ENCODE measurements around the gene CDH1. TPM values are rescaled to one million over a fixed set of nuclear protein-coding genes. Genes with fewer than 3 reads are reported as not detected.
"Not testable (repeated sequence)": the region's sequence is repeated elsewhere in the genome, so short reads cannot be mapped to it uniquely, and the experiment has no call there.

CDH1 gene
- total RNA-seq, 1 donor from 2014 or later: 219 TPM

DNA sequence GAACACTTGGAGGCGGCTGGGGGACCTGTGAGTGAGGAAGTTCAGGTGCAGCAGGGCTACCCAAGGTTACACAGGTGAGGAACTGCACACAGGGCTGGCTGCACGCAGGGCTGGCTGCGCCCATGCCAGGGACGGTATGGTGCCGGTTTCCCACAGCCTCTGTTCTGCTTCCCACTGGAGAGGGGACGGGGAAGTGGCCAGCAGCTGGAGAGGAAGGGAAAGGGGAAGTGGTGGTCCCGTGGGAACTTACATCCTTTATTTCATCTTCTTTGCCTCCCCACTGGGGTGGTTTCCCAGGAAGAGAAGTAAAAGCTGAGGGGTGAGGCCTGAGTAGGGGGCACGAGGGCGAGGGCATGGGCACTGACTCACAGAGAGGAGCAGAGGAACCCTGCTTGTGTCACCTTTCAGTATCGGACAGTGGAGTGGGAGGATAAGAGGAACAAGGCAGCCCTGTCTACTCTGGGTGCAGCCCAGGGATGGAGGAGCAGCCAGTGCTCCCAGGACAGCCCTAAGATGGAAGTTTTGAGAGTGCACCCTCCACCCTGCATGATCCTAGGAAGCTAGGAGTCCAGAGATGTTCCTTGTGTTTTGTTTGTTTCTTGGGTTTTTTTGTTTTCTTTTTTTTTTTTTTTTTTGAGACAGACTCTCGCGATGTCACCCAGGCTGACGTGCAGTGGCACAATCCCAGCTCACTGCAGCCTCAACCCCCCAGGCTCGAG, 25.5 kb upstream of the CDH1 start:
- Mint-ChIP-seq H3K4me1 (peaks cover 5% of the 10 kb centered on the region), H3K27ac (no peak overlapping the region), H3K4me3 (no peak overlapping the region), H3K27me3 (ENCODE audit: low read depth) (no peaks in the 10 kb centered on the region), H3K9me3 (no peaks in the 10 kb centered on the region), H3K36me3 (no peaks in the 10 kb centered on the region)
- DNase-seq (ENCODE audit: low spot score in 2 of 2, unreplicated experiment in 2 of 2): no peak
- TF ChIP-seq, protein P1, sequence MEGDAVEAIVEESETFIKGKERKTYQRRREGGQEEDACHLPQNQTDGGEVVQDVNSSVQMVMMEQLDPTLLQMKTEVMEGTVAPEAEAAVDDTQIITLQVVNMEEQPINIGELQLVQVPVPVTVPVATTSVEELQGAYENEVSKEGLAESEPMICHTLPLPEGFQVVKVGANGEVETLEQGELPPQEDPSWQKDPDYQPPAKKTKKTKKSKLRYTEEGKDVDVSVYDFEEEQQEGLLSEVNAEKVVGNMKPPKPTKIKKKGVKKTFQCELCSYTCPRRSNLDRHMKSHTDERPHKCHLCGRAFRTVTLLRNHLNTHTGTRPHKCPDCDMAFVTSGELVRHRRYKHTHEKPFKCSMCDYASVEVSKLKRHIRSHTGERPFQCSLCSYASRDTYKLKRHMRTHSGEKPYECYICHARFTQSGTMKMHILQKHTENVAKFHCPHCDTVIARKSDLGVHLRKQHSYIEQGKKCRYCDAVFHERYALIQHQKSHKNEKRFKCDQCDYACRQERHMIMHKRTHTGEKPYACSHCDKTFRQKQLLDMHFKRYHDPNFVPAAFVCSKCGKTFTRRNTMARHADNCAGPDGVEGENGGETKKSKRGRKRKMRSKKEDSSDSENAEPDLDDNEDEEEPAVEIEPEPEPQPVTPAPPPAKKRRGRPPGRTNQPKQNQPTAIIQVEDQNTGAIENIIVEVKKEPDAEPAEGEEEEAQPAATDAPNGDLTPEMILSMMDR (IDR thresholded peaks at IDR 0.05; ENCODE audit: unreplicated experiment): no peak

DNA sequence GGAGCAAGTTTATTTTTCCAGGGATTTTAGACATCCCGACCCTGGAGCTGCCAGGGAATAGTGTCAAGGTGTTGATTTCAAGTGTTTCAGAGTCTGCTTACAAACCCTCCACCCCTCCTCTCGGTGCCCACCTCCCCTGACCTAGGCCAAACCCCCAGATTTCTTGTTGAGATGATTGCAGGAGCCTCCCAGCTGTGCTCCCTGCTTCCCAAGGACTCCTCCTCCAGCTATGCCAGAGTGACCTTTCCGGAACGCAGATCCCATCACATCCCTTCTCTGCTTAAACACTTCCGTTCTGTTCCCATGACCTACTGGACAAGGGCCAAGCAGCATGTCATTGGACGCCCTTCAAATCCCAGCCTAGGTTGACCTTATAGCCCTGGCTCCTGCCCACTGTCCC, 23.7 kb upstream of the CDH1 start:
- Mint-ChIP-seq H3K4me1 (no peaks in the 10 kb centered on the region), H3K9me3 (no peaks in the 10 kb centered on the region), H3K4me3 (no peak overlapping the region), H3K27ac (no peak overlapping the region), H3K36me3 (no peaks in the 10 kb centered on the region), H3K27me3 (ENCODE audit: low read depth) (no peaks in the 10 kb centered on the region)
- TF ChIP-seq, protein P1 (IDR thresholded peaks at IDR 0.05; ENCODE audit: unreplicated experiment): no peak
- DNase-seq (ENCODE audit: low spot score in 2 of 2, unreplicated experiment in 2 of 2): no peak

DNA sequence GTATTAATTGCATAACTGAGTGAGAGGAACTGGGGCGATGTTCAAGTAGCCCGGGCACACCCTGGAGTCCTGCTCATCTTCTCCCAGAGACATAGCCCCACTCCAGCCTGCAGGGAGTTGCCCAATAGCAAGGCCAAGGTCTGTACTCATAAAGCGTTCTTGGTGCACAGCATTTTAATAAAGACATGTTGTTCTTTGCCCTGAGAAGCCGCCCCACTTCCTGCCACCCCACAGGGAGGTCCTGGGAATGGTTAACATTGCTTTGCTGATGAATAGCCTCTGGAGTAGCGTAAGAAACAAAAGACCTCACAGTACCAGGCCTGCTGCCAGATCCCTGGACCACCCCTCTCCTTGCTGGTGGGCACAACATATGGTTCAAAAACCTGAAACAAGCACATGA, 21.6 kb upstream of the CDH1 start:
- H3K27me3 Mint-ChIP-seq (ENCODE audit: low read depth): no peaks in the 10 kb centered on the region
- H3K9me3 Mint-ChIP-seq: no peaks in the 10 kb centered on the region
- H3K4me3 Mint-ChIP-seq: no peak overlapping the region
- DNase-seq (ENCODE audit: low spot score in 2 of 2, unreplicated experiment in 2 of 2): no peak
- peaks cover 2% of the 10 kb centered on the region for H3K36me3 Mint-ChIP-seq
- H3K27ac Mint-ChIP-seq: no peak overlapping the region
- H3K4me1 Mint-ChIP-seq: no peaks in the 10 kb centered on the region
- TF ChIP-seq, protein P1 (IDR thresholded peaks at IDR 0.05; ENCODE audit: unreplicated experiment): no peak

DNA sequence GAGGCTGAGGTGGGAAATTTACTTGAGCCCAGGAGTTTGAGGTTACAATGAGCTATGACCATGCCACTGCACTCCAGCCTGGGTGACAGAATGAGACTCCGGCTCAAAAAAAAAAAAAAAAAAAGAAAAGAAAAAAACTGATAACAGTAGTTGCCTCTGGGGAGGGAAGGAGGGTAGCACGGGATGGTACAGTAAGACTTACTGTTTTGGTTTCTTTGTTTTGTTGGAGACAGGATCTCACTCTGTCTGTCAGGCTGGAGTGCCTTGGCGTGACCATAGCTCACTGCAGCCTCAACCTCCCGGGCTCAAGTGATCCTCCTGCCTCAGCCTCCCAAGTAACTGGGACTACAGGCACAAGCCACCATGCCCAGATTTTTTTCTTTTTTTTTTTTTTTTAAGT, 20.6 kb upstream of the CDH1 start:
- DNase-seq (ENCODE audit: low spot score in 2 of 2, unreplicated experiment in 2 of 2); H3K36me3 Mint-ChIP-seq; H3K9me3 Mint-ChIP-seq; H3K4me1 Mint-ChIP-seq; H3K4me3 Mint-ChIP-seq; H3K27me3 Mint-ChIP-seq (ENCODE audit: low read depth); H3K27ac Mint-ChIP-seq: not testable (repeated sequence)

DNA sequence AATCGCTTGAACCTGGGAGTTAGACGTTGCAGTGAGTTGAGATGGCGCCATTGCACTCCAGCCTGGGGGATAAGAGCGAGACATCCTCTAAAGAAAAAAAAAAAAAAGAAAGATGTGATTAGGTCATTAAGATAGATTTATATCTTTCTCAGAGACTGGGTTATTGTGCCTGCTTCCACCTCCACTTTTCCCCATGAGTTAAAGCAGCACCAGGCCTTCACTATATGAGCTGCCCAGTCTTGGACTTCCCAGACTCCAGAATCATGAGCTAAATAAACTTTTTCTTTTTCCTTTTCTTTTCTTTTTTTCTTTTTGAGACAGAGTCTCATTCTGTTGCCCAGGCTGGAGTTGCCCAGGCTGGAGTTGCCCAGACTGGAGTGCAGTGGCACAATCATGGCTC, 19.4 kb upstream of the CDH1 start:
- H3K36me3 Mint-ChIP-seq: peaks cover 2% of the 10 kb centered on the region
- H3K27ac Mint-ChIP-seq: no peak overlapping the region
- H3K9me3 Mint-ChIP-seq: no peaks in the 10 kb centered on the region
- TF ChIP-seq, protein P1 (IDR thresholded peaks at IDR 0.05; ENCODE audit: unreplicated experiment): no peak
- no peak overlapping the region for H3K4me3 Mint-ChIP-seq
- no peak for DNase-seq (ENCODE audit: low spot score in 2 of 2, unreplicated experiment in 2 of 2)
- H3K27me3 Mint-ChIP-seq (ENCODE audit: low read depth): no peaks in the 10 kb centered on the region
- H3K4me1 Mint-ChIP-seq: no peaks in the 10 kb centered on the region

DNA sequence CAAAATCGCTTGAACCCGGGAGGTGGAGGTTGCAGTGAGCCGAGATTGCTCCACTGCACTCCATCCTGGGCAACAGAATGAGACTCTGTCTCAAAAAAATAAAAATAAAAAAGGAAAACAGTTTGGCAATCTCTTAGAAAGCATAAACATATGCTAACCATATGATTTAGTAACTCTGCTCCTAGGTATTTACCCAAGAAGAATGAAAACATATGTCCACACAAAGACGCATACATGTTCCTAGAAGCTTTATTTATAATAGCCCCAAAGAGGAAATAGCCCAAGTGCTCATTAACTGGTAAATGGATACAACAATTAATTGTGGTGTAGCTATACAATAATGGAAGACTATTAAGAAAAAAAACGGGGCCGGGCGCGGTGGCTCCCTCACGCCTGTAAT, 18.5 kb upstream of the CDH1 start:
- H3K4me1 Mint-ChIP-seq: no peaks in the 10 kb centered on the region
- no peaks in the 10 kb centered on the region for H3K27me3 Mint-ChIP-seq (ENCODE audit: low read depth)
- H3K27ac Mint-ChIP-seq: no peak overlapping the region
- no peak for DNase-seq (ENCODE audit: low spot score in 2 of 2, unreplicated experiment in 2 of 2)
- H3K4me3 Mint-ChIP-seq: no peak overlapping the region
- H3K9me3 Mint-ChIP-seq: no peaks in the 10 kb centered on the region
- TF ChIP-seq, protein P1 (IDR thresholded peaks at IDR 0.05; ENCODE audit: unreplicated experiment): no peak
- H3K36me3 Mint-ChIP-seq: peaks cover 2% of the 10 kb centered on the region
